HL-60 (cell line): ENCODE data around the gene KLHL15.

Source experiments
- DNase-seq, 2 experiments: peaks; one replicate each; pipeline ENCODE4 v3.0.0-alpha.2; 2010 to 2020; ENCODE audit warnings: low read depth in 1 of 2, low spot score in 1 of 2
- H3K27ac ChIP-seq: fragments of 250-450 bp; sonication (Bioruptor Pico); replicated peaks from 2 replicates; pipeline ENCODE4 v1.5.1; 2020; ENCODE audit warnings: mild to moderate bottlenecking, moderate library complexity
- H3K27me3 ChIP-seq: fragments of 250-450 bp; sonication (Bioruptor Pico); 2 replicates; pipeline ENCODE4 v1.5.1; 2021; ENCODE audit warnings: mild to moderate bottlenecking, moderate library complexity; ENCODE audit not compliant: insufficient read depth, poor library complexity, severe bottlenecking
- H3K4me3 ChIP-seq: replicated peaks from 2 replicates; pipeline ENCODE4 v1.5.1; 2011; ENCODE audit warnings: mild to moderate bottlenecking, control low read depth, low read length; ENCODE audit not compliant: insufficient read depth
- GABPA ChIP-seq: IDR thresholded peaks from 2 replicates; pipeline ENCODE4 v1.6.1; 2012; ENCODE audit warnings: low read depth
- POLR2AphosphoS5 ChIP-seq: IDR thresholded peaks from 2 replicates; pipeline ENCODE4 v1.6.1; 2012; ENCODE audit warnings: low read depth
- SPI1 ChIP-seq: IDR thresholded peaks from 2 replicates; pipeline ENCODE4 v1.6.1; 2012; ENCODE audit warnings: low read depth, mild to moderate bottlenecking, borderline replicate concordance
- TF ChIP-seq, protein P1 (sequence below): IDR thresholded peaks from 2 replicates; pipeline ENCODE4 v1.6.1; 2012; ENCODE audit warnings: low read depth; ENCODE audit not compliant: insufficient replicate concordance
- TF ChIP-seq, protein P2 (sequence below): IDR thresholded peaks from one replicate; pipeline ENCODE4 v1.5.1; 2011; ENCODE audit warnings: low read length, control low read depth, inconsistent platforms; ENCODE audit not compliant: insufficient read depth

KLHL15 gene

DNA sequence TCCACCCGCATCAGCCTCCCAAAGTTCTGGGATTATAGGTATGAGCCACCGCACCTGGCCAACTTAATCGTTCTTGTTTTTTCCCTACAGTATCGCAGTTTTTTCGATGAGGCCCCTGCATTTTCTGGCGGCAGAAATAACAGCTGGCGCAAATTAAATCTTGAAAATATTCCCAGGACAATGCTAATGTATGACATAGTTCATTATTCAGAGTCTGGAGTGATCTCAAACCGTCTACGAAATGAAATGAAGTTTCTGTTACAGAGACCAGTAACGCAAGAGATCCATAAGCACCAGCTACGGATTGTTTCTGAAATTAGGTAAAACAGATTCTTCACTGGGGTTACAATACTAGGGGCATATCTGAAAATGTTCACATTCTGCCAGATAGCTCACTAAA is 91.9 kb downstream of the KLHL15 start:
- TF ChIP-seq SPI1 (no peak), GABPA (no peak), POLR2AphosphoS5 (no peak)
- TF ChIP-seq, protein P1, sequence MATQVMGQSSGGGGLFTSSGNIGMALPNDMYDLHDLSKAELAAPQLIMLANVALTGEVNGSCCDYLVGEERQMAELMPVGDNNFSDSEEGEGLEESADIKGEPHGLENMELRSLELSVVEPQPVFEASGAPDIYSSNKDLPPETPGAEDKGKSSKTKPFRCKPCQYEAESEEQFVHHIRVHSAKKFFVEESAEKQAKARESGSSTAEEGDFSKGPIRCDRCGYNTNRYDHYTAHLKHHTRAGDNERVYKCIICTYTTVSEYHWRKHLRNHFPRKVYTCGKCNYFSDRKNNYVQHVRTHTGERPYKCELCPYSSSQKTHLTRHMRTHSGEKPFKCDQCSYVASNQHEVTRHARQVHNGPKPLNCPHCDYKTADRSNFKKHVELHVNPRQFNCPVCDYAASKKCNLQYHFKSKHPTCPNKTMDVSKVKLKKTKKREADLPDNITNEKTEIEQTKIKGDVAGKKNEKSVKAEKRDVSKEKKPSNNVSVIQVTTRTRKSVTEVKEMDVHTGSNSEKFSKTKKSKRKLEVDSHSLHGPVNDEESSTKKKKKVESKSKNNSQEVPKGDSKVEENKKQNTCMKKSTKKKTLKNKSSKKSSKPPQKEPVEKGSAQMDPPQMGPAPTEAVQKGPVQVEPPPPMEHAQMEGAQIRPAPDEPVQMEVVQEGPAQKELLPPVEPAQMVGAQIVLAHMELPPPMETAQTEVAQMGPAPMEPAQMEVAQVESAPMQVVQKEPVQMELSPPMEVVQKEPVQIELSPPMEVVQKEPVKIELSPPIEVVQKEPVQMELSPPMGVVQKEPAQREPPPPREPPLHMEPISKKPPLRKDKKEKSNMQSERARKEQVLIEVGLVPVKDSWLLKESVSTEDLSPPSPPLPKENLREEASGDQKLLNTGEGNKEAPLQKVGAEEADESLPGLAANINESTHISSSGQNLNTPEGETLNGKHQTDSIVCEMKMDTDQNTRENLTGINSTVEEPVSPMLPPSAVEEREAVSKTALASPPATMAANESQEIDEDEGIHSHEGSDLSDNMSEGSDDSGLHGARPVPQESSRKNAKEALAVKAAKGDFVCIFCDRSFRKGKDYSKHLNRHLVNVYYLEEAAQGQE = no peak
- TF ChIP-seq, protein P2, sequence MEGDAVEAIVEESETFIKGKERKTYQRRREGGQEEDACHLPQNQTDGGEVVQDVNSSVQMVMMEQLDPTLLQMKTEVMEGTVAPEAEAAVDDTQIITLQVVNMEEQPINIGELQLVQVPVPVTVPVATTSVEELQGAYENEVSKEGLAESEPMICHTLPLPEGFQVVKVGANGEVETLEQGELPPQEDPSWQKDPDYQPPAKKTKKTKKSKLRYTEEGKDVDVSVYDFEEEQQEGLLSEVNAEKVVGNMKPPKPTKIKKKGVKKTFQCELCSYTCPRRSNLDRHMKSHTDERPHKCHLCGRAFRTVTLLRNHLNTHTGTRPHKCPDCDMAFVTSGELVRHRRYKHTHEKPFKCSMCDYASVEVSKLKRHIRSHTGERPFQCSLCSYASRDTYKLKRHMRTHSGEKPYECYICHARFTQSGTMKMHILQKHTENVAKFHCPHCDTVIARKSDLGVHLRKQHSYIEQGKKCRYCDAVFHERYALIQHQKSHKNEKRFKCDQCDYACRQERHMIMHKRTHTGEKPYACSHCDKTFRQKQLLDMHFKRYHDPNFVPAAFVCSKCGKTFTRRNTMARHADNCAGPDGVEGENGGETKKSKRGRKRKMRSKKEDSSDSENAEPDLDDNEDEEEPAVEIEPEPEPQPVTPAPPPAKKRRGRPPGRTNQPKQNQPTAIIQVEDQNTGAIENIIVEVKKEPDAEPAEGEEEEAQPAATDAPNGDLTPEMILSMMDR = no peak
- no peak for DNase-seq
- no peak overlapping the region for H3K4me3 ChIP-seq
- no peak overlapping the region for H3K27ac ChIP-seq
- H3K27me3 ChIP-seq = no peaks in the 10 kb centered on the region
